Measurements from ENCODE around the gene GFER. TPM values are rescaled to one million over a fixed set of nuclear protein-coding genes. Genes with fewer than 3 reads are reported as not detected.

The GFER gene
- total and polyA plus RNA-seq, 4 donors = 7.4 to 28.4 (median 15.1) TPM

DNA sequence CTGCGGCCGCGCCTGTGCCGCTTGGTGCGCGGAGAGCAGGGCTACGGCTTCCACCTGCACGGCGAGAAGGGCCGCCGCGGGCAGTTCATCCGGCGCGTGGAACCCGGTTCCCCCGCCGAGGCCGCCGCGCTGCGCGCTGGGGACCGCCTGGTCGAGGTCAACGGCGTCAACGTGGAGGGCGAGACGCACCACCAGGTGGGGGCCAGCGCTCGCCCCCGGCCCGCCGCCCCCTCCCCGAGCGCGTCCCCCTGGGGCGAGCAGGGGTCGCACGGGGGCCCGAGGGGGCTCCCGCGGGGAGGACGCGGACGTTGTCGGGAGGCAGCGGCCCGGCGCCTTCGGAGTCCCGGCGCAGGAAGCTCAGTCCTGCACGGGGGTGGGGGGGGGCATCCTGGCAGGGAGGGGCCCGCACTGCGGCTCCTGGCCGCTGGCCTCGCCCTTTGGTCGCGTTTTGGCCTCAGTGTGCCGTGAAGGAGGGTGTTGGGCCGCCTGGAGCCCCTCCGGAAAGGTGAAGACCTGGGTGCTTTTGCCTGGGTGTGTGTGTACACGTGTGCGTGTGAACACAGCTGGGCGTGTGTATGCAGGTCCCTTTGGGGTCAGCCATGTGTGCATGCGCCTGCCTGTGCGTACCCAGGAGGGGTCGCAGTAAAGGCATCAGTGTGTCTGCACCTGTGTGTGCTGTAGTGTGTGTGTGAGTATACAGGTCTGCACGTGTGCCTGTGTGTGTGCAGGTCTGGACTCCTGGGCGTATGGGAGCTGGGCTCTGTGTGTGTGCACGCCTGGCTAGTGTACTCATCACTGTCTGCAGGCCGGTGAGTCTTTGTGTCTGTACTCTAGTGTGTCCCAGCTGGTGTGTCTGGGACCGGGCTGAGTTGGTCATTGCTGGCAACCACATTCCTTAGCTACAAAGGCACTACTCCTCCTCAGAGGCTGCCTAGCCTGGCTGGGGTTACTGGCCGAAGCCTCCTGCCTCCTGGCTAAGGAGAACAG, 43.3 kb downstream of the GFER start:
- H3K9me3 ChIP-seq (ENCODE audit: control insufficient read depth in 4 of 4, low read length in 3 of 4) = no peaks in the 10 kb centered on the region
- no peak for DNase-seq (ENCODE audit: low spot score)
- H3K36me3 ChIP-seq (ENCODE audit: control insufficient read depth in 4 of 4, insufficient read depth in 3 of 4, low read depth in 1 of 4, low read length in 3 of 4) = no peaks in the 10 kb centered on the region
- H3K27ac ChIP-seq (ENCODE audit: low read depth in 1 of 2, low read length in 2 of 2) = peak overlapping the region; percentile 49 to 65
- no peaks in the 10 kb centered on the region for H3K27me3 ChIP-seq (ENCODE audit: control insufficient read depth in 4 of 4, insufficient read depth in 4 of 4, low read length in 3 of 4)
- peaks cover 24 to 83% (median 65%) of the 10 kb centered on the region in 4 donors for H3K4me1 ChIP-seq (ENCODE audit: control insufficient read depth in 4 of 4, insufficient read depth in 4 of 4, low read length in 3 of 4)
- 3% methylated on average over 76 of the region's 76 CpGs for WGBS
- TF ChIP-seq RXRA (IDR thresholded peaks at IDR 0.05) = peak in 1 of 2 donors; percentile 34
- TF ChIP-seq JUND (IDR thresholded peaks at IDR 0.05) = peak in 1 of 2 donors; percentile 91
- TF ChIP-seq, protein P1, sequence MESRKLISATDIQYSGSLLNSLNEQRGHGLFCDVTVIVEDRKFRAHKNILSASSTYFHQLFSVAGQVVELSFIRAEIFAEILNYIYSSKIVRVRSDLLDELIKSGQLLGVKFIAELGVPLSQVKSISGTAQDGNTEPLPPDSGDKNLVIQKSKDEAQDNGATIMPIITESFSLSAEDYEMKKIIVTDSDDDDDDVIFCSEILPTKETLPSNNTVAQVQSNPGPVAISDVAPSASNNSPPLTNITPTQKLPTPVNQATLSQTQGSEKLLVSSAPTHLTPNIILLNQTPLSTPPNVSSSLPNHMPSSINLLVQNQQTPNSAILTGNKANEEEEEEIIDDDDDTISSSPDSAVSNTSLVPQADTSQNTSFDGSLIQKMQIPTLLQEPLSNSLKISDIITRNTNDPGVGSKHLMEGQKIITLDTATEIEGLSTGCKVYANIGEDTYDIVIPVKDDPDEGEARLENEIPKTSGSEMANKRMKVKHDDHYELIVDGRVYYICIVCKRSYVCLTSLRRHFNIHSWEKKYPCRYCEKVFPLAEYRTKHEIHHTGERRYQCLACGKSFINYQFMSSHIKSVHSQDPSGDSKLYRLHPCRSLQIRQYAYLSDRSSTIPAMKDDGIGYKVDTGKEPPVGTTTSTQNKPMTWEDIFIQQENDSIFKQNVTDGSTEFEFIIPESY (IDR thresholded peaks at IDR 0.05) = peak; percentile 87
- TF ChIP-seq, protein P2, sequence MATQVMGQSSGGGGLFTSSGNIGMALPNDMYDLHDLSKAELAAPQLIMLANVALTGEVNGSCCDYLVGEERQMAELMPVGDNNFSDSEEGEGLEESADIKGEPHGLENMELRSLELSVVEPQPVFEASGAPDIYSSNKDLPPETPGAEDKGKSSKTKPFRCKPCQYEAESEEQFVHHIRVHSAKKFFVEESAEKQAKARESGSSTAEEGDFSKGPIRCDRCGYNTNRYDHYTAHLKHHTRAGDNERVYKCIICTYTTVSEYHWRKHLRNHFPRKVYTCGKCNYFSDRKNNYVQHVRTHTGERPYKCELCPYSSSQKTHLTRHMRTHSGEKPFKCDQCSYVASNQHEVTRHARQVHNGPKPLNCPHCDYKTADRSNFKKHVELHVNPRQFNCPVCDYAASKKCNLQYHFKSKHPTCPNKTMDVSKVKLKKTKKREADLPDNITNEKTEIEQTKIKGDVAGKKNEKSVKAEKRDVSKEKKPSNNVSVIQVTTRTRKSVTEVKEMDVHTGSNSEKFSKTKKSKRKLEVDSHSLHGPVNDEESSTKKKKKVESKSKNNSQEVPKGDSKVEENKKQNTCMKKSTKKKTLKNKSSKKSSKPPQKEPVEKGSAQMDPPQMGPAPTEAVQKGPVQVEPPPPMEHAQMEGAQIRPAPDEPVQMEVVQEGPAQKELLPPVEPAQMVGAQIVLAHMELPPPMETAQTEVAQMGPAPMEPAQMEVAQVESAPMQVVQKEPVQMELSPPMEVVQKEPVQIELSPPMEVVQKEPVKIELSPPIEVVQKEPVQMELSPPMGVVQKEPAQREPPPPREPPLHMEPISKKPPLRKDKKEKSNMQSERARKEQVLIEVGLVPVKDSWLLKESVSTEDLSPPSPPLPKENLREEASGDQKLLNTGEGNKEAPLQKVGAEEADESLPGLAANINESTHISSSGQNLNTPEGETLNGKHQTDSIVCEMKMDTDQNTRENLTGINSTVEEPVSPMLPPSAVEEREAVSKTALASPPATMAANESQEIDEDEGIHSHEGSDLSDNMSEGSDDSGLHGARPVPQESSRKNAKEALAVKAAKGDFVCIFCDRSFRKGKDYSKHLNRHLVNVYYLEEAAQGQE (IDR thresholded peaks at IDR 0.05) = peak; percentile 36
- TF ChIP-seq, protein P3, sequence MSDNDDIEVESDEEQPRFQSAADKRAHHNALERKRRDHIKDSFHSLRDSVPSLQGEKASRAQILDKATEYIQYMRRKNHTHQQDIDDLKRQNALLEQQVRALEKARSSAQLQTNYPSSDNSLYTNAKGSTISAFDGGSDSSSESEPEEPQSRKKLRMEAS (IDR thresholded peaks at IDR 0.05) = peak; percentile 14
- TF ChIP-seq SP1 (IDR thresholded peaks at IDR 0.05) = no peak
- TF ChIP-seq, protein P4, sequence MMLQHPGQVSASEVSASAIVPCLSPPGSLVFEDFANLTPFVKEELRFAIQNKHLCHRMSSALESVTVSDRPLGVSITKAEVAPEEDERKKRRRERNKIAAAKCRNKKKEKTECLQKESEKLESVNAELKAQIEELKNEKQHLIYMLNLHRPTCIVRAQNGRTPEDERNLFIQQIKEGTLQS (IDR thresholded peaks at IDR 0.05) = no peak
- peak in 1 of 2 donors; percentile 14 for TF ChIP-seq RAD21 (IDR thresholded peaks at IDR 0.05)
- H3K9ac ChIP-seq (ENCODE audit: low read depth in 1 of 2, low read length in 2 of 2) = peak overlapping the region; percentile 64 to 94
- H3K4me3 ChIP-seq (ENCODE audit: low read depth in 1 of 3, low read length in 3 of 3) = peak overlapping the region; percentile 89 to 99 (median 89)

DNA sequence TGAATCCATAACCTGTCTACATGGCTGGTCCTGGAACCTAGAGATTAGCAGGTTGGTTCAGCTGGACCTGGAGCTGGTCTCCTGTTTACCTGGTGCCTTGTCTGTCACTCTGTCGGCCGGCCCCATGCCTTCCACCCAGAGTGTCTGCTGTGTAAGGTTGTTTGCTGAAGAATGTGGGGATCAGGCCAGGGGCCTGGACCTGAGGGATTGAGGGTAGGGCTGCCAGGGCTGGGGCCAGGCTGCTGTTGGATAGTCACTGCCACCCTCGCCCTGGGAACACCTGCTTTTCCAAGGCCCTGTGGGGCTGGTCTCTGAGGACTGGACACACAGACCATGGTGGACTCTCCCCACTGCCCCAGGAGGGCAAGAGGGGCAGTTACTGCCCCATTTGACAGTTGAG, 44.2 kb downstream of the GFER start:
- no peak for DNase-seq (ENCODE audit: low spot score)
- H3K27me3 ChIP-seq (ENCODE audit: control insufficient read depth in 4 of 4, insufficient read depth in 4 of 4, low read length in 3 of 4) = no peaks in the 10 kb centered on the region
- no peaks in the 10 kb centered on the region for H3K9me3 ChIP-seq (ENCODE audit: control insufficient read depth in 4 of 4, low read length in 3 of 4)
- H3K27ac ChIP-seq (ENCODE audit: low read depth in 1 of 2, low read length in 2 of 2) = peak overlapping the region; percentile 49 to 65
- H3K36me3 ChIP-seq (ENCODE audit: control insufficient read depth in 4 of 4, insufficient read depth in 3 of 4, low read depth in 1 of 4, low read length in 3 of 4) = no peaks in the 10 kb centered on the region
- peaks cover 25 to 84% (median 65%) of the 10 kb centered on the region in 4 donors for H3K4me1 ChIP-seq (ENCODE audit: control insufficient read depth in 4 of 4, insufficient read depth in 4 of 4, low read length in 3 of 4)
- 24% methylated on average over 3 of the region's 3 CpGs for WGBS
- peak overlapping the region; percentile 89 to 99 (median 89) for H3K4me3 ChIP-seq (ENCODE audit: low read depth in 1 of 3, low read length in 3 of 3)
- peak overlapping the region; percentile 64 to 94 for H3K9ac ChIP-seq (ENCODE audit: low read depth in 1 of 2, low read length in 2 of 2)
- TF ChIP-seq RAD21 (IDR thresholded peaks at IDR 0.05) (no peak), FOXA2 (IDR thresholded peaks at IDR 0.05) (no peak), GABPA (IDR thresholded peaks at IDR 0.05 in 1 of 2, conservative IDR thresholded peaks at IDR 0.05 in 1 of 2) (no peak), NR2F2 (IDR thresholded peaks at IDR 0.05) (no peak), RXRA (IDR thresholded peaks at IDR 0.05) (no peak), FOXA1 (IDR thresholded peaks at IDR 0.05) (no peak), HNF4G (IDR thresholded peaks at IDR 0.05) (no peak), JUND (IDR thresholded peaks at IDR 0.05) (no peak), HNF4A (conservative IDR thresholded peaks at IDR 0.05) (no peak), YY1 (IDR thresholded peaks at IDR 0.05) (no peak), TAF1 (conservative IDR thresholded peaks at IDR 0.05) (no peak)
- TF ChIP-seq, protein P4 (IDR thresholded peaks at IDR 0.05) = no peak
- TF ChIP-seq, protein P5, sequence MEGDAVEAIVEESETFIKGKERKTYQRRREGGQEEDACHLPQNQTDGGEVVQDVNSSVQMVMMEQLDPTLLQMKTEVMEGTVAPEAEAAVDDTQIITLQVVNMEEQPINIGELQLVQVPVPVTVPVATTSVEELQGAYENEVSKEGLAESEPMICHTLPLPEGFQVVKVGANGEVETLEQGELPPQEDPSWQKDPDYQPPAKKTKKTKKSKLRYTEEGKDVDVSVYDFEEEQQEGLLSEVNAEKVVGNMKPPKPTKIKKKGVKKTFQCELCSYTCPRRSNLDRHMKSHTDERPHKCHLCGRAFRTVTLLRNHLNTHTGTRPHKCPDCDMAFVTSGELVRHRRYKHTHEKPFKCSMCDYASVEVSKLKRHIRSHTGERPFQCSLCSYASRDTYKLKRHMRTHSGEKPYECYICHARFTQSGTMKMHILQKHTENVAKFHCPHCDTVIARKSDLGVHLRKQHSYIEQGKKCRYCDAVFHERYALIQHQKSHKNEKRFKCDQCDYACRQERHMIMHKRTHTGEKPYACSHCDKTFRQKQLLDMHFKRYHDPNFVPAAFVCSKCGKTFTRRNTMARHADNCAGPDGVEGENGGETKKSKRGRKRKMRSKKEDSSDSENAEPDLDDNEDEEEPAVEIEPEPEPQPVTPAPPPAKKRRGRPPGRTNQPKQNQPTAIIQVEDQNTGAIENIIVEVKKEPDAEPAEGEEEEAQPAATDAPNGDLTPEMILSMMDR (IDR thresholded peaks at IDR 0.05; ENCODE audit: low read depth, low read length, missing input control) = no peak
- TF ChIP-seq, protein P2 (IDR thresholded peaks at IDR 0.05) = no peak
